Calu3 (cell line): ENCODE results near the gene SPR. TPM values are rescaled to one million over a fixed set of nuclear protein-coding genes. Genes with fewer than 3 reads are reported as not detected.

Source experiments
- BruUV-seq: library from RNA; stranded (reverse); fragments of 400-500 nt; replicated peaks from 2 replicates; lab custom pipeline; 2021; lab: Mats Ljungman, UMichigan
- CTCF ChIA-PET: fragments of 300-600 bp; sonication (Branson Sonifier 250); formaldehyde crosslinking; loops from one replicate; lab custom pipeline; 2022; ENCODE audit warnings: antibody characterized with exemption; lab: Charles Lee
- DNase-seq: peaks from one replicate; pipeline ENCODE4 v3.0.0; 2022
- H3K27ac Mint-ChIP-seq: one replicate; pipeline ENCODE4 v1.8.0; 2022; ENCODE audit warnings: mixed read lengths; ENCODE audit not compliant: unreplicated experiment
- H3K27me3 Mint-ChIP-seq: one replicate; pipeline ENCODE4 v1.8.0; 2022; ENCODE audit warnings: mixed read lengths; ENCODE audit not compliant: unreplicated experiment
- H3K36me3 Mint-ChIP-seq: one replicate; pipeline ENCODE4 v1.8.0; 2022; ENCODE audit warnings: mild to moderate bottlenecking, moderate library complexity, mixed read lengths; ENCODE audit not compliant: insufficient read depth, unreplicated experiment
- H3K4me1 Mint-ChIP-seq: one replicate; pipeline ENCODE4 v1.8.0; 2022; ENCODE audit warnings: mild to moderate bottlenecking, low read depth, mixed read lengths; ENCODE audit not compliant: unreplicated experiment
- H3K4me3 Mint-ChIP-seq: one replicate; pipeline ENCODE4 v1.8.0; 2022; ENCODE audit warnings: mild to moderate bottlenecking, low read depth, moderate library complexity, mixed read lengths; ENCODE audit not compliant: unreplicated experiment
- H3K9me3 Mint-ChIP-seq: one replicate; pipeline ENCODE4 v1.8.0; 2022; ENCODE audit warnings: low read depth, mixed read lengths; ENCODE audit not compliant: unreplicated experiment
- intact Hi-C: fragments of 100-400 bp; cut with micrococcal nuclease; formaldehyde crosslinking; loops from one replicate; pipeline ENCODE4 v1.10.0; 2022; ENCODE audit not compliant: unreplicated experiment
- total RNA-seq: library from RNA; stranded (reverse); gene quantifications from 2 replicates; pipeline ENCODE4 v1.2.3, GENCODE V29; 2022
- TF ChIP-seq, protein P1 (sequence below): fragments of 200-600 bp; IDR thresholded peaks from one replicate; pipeline ENCODE4 v1.8.0; 2022; ENCODE audit warnings: antibody characterized with exemption; ENCODE audit not compliant: unreplicated experiment

SPR gene
- total RNA-seq, 1 experiment from 2014 or later, result 71.1 TPM

DNA sequence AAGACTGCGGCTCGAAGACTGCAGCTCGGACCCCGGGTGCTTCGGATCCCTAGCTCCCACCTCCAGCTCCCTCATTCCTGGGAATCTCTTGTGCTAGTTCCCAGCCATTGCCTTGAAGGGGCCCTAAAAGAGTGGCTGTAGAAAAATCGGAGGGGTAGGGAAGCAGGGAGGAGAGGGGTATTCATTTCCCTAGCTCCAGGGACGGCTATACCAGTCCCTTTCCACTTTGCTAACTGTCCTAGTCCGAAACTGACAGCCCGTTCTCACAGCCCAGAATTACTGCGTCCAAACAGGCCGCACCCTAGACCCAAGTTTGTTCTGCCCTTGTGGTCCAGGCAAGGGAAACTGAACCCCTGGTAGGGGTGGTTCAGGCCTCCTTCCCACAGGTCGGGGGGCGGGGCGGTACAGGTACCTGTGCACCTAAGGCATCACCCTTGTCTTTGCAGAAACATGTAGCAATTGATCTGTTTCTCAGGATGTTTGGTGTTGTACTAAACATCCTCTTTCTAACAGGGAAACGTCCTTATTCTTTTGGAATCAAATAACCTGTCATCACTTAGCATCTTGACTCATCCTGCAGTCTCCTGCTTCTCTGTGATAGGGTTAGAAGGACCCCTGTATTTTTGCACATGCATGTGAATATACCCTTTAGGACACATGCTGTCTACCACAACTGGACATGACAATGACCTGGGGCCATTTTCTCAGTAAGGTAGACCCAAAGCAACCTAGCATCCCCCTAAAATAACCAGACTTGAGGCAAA is 34.1 kb downstream of the SPR start:
- Mint-ChIP-seq H3K36me3 (peaks cover 11% of the 10 kb centered on the region), H3K27me3 (peaks cover 64% of the 10 kb centered on the region), H3K4me1 (peaks cover 6% of the 10 kb centered on the region), H3K9me3 (no peaks in the 10 kb centered on the region), H3K27ac (no peak overlapping the region), H3K4me3 (no peak overlapping the region)
- TF ChIP-seq, protein P1, sequence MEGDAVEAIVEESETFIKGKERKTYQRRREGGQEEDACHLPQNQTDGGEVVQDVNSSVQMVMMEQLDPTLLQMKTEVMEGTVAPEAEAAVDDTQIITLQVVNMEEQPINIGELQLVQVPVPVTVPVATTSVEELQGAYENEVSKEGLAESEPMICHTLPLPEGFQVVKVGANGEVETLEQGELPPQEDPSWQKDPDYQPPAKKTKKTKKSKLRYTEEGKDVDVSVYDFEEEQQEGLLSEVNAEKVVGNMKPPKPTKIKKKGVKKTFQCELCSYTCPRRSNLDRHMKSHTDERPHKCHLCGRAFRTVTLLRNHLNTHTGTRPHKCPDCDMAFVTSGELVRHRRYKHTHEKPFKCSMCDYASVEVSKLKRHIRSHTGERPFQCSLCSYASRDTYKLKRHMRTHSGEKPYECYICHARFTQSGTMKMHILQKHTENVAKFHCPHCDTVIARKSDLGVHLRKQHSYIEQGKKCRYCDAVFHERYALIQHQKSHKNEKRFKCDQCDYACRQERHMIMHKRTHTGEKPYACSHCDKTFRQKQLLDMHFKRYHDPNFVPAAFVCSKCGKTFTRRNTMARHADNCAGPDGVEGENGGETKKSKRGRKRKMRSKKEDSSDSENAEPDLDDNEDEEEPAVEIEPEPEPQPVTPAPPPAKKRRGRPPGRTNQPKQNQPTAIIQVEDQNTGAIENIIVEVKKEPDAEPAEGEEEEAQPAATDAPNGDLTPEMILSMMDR, result no peak
- BruUV-seq, result no TSS peak
- no peak for DNase-seq
- intact Hi-C loops, result no loop called here
- CTCF ChIA-PET, result interaction anchor here (0.6 kb wide), 1 partner anchor 16 kb away, joined by 3 read pairs; no protein-coding TSS in a partner anchor

DNA sequence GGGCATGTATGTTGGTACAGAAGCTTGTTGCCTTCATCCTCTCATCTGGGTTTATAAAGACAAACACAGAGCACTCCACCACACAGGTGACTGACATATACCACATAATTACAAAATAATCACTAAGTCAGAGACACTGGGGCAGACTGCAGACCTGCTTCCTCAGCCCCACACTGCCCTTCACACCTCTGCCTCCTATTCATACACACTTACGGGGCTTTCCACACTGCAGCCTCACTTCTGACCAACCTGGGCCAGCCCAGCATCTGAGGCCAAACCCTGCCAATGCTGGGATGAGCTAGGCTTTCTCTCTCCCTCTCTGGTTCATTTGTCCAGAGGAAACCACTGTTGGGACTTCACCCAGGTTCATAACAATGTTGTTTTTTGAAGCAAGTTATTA is 34.6 kb downstream of the SPR start:
- CTCF ChIA-PET, result no interaction called here
- DNase-seq, result no peak
- Mint-ChIP-seq H3K27ac (no peak overlapping the region), H3K4me3 (no peak overlapping the region), H3K36me3 (peaks cover 9% of the 10 kb centered on the region), H3K4me1 (peaks cover 6% of the 10 kb centered on the region), H3K9me3 (no peaks in the 10 kb centered on the region), H3K27me3 (peaks cover 58% of the 10 kb centered on the region)
- TF ChIP-seq, protein P1, result no peak
- intact Hi-C loops, result no loop called here
- no TSS peak for BruUV-seq

DNA sequence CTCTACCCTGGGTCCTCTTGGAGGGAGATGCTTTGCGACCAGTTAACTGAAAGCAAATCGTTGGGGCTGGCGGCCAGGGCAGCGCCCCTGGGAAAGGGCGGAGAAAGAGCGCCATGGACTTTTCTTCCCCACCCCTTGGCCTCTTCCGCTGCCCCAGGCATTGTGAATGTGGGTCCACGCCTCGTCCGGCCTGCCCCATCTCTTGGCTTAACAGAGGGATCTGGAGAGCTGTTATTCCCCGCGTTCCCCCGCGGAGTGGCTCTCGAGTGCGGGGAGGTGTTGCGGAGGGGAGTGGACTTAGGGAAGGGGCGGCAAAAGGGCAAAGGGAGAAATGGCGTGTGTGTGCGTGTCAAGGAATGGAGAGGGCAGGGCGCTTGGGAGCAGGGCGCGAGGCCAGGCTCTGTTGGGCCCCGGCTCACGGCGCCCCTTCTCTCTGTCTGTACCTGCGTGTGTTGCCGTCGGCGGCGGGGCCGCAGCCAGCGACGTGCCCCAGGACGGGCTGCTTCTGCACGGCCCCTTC is 36.7 kb downstream of the SPR start:
- CTCF ChIA-PET, result interaction anchor here (1.8 kb wide), 1 partner anchor 31 kb away, joined by 4 read pairs; no protein-coding TSS in a partner anchor
- peaks cover 2% of the 10 kb centered on the region for H3K4me1 Mint-ChIP-seq
- peak overlapping the region; percentile 45 for H3K4me3 Mint-ChIP-seq
- peaks cover 46% of the 10 kb centered on the region for H3K27me3 Mint-ChIP-seq
- H3K9me3 Mint-ChIP-seq, result no peaks in the 10 kb centered on the region
- TF ChIP-seq, protein P1, result no peak
- H3K36me3 Mint-ChIP-seq, result peaks cover 4% of the 10 kb centered on the region
- no TSS peak for BruUV-seq
- DNase-seq, result no peak
- intact Hi-C loops, result no loop called here
- no peak overlapping the region for H3K27ac Mint-ChIP-seq

DNA sequence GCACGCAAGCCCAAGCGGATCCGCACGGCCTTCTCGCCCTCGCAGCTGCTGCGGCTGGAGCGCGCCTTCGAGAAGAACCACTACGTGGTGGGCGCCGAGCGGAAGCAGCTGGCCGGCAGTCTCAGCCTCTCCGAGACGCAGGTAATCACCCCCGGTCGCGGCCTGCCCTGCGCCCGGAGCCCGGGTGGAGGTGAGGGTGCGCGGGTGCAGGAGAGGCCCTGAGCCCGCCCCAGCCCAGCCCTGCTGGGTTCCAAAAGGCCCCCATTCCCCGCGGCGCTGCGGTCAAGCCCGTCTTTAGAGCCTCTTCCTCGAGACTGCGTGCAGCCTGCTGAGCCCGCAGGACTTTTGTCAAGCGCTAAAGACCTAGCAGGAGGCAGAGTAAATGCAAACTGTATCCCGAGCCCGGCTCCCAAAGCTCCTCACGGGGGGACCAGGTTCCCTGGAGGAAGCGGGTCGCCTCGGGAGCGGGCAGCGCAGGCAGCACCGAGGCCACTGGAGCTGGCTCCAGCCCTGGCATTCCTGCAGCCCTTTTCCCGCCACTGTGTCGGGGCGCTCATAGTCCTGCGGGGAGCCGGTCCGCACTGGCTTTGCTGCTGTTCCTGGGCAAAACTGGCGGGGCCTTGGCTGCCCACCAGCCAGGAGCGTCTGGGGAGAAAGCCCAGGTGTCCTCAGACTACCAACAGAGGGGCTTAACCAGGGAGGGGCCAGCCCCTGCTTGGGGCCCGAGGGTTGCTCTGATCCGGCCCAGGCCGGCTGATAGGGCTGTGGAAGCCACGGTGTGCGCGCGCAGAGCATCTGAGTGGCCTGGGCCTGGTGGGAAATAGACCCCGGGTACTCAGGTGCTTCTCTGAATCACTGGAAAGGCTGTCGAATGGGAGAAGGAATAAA is 37.4 kb downstream of the SPR start:
- H3K36me3 Mint-ChIP-seq, result no peaks in the 10 kb centered on the region
- CTCF ChIA-PET, result interaction anchor here (0.5 to 1.3 kb wide), 2 partner anchors 10 to 239 kb away, joined by 3 to 8 read pairs; no protein-coding TSS in a partner anchor
- TF ChIP-seq, protein P1, result no peak
- no peak for DNase-seq
- peak overlapping the region; percentile 45 for H3K4me3 Mint-ChIP-seq
- intact Hi-C loops, result no loop called here
- no peaks in the 10 kb centered on the region for H3K4me1 Mint-ChIP-seq
- no peaks in the 10 kb centered on the region for H3K9me3 Mint-ChIP-seq
- H3K27ac Mint-ChIP-seq, result no peak overlapping the region
- BruUV-seq, result no TSS peak
- H3K27me3 Mint-ChIP-seq, result peaks cover 39% of the 10 kb centered on the region
